ENCODE measurements around the gene PDF. TPM values are rescaled to one million over a fixed set of nuclear protein-coding genes. Genes with fewer than 3 reads are reported as not detected.

PDF gene
- total RNA-seq, 3 donors from 2014 or later (not counting 1 experiment from before 2014, with no cell fraction given): 3.0 to 5.7 (median 4.6) TPM

- ATAC-seq (no peak), DNase-seq (no peak)
- Mint-ChIP-seq H3K27ac (no peak overlapping the region), H3K4me3 (no peak overlapping the region), H3K27me3 (ENCODE audit: low read depth in 2 of 2) (no peaks in the 10 kb centered on the region), H3K4me1 (peaks cover 15 to 27% of the 10 kb centered on the region in 2 donors), H3K36me3 (peaks cover 6% of the 10 kb centered on the region), H3K9me3 (no peaks in the 10 kb centered on the region)
- H3K4me1 ChIP-seq (ENCODE audit: control insufficient read depth, insufficient read depth, low read length): peaks cover 15% of the 10 kb centered on the region
- no peak overlapping the region for H3K4me3 ChIP-seq (ENCODE audit: low read length)
- H3K27ac ChIP-seq (ENCODE audit: low read length): no peak overlapping the region
- H3K9me3 ChIP-seq (ENCODE audit: control insufficient read depth, insufficient read depth, low read length): no peaks in the 10 kb centered on the region
- intact Hi-C loops (cut with micrococcal nuclease): no loop called here
- H3K27me3 ChIP-seq (ENCODE audit: control insufficient read depth, insufficient read depth, low read length): no peaks in the 10 kb centered on the region
- no peak for TF ChIP-seq CTCF (IDR thresholded peaks at IDR 0.05)
- H3K36me3 ChIP-seq (ENCODE audit: control insufficient read depth, insufficient read depth, low read length): peaks cover 56% of the 10 kb centered on the region
- WGBS (ENCODE audit: insufficient coverage): 96% methylated on average over 30 of the region's 30 CpGs
These were observed 14.7 kb downstream of the PDF start for GRCh38 chr16:69315486-69316311.

GRCh38 chr16:69314534-69314933, 15.9 kb downstream of the PDF start:
- no peak overlapping the region for H3K4me3 Mint-ChIP-seq
- H3K36me3 Mint-ChIP-seq: peaks cover 4% of the 10 kb centered on the region
- H3K27me3 Mint-ChIP-seq (ENCODE audit: low read depth in 2 of 2): no peaks in the 10 kb centered on the region
- no peaks in the 10 kb centered on the region for H3K9me3 Mint-ChIP-seq
- Histone ChIP-seq H3K27me3 (ENCODE audit: control insufficient read depth, insufficient read depth, low read length) (no peaks in the 10 kb centered on the region), H3K4me3 (ENCODE audit: low read length) (no peak overlapping the region), H3K36me3 (ENCODE audit: control insufficient read depth, insufficient read depth, low read length) (peaks cover 45% of the 10 kb centered on the region), H3K27ac (ENCODE audit: low read length) (no peak overlapping the region), H3K4me1 (ENCODE audit: control insufficient read depth, insufficient read depth, low read length) (peaks cover 20% of the 10 kb centered on the region), H3K9me3 (ENCODE audit: control insufficient read depth, insufficient read depth, low read length) (no peaks in the 10 kb centered on the region)
- WGBS (ENCODE audit: insufficient coverage): 96% methylated on average over 11 of the region's 11 CpGs
- ATAC-seq: no peak
- no peak for DNase-seq
- TF ChIP-seq CTCF (IDR thresholded peaks at IDR 0.05): no peak
- H3K4me1 Mint-ChIP-seq: peaks cover 15 to 27% of the 10 kb centered on the region in 2 donors
- intact Hi-C loops (cut with micrococcal nuclease): no loop called here
- no peak overlapping the region for H3K27ac Mint-ChIP-seq

- WGBS (ENCODE audit: insufficient coverage): 99% methylated on average over 5 of the region's 5 CpGs
- intact Hi-C loops (cut with micrococcal nuclease): no loop called here
- no peaks in the 10 kb centered on the region for H3K9me3 Mint-ChIP-seq
These were observed 16.9 kb downstream of the PDF start for GRCh38 chr16:69313469-69313868.

More at GRCh38 chr16:69313469-69313868, 16.9 kb downstream of the PDF start:
- no peak for ATAC-seq
- Mint-ChIP-seq H3K36me3 (no peaks in the 10 kb centered on the region), H3K4me3 (peak overlapping the region; percentile 64), H3K4me1 (peaks cover 15 to 32% of the 10 kb centered on the region in 2 donors), H3K27ac (peak overlapping the region in 1 of 2 donors; percentile 75), H3K27me3 (ENCODE audit: low read depth in 2 of 2) (no peaks in the 10 kb centered on the region)
- Histone ChIP-seq H3K4me1 (ENCODE audit: control insufficient read depth, insufficient read depth, low read length) (peaks cover 20% of the 10 kb centered on the region), H3K36me3 (ENCODE audit: control insufficient read depth, insufficient read depth, low read length) (peaks cover 34% of the 10 kb centered on the region), H3K27ac (ENCODE audit: low read length) (no peak overlapping the region), H3K4me3 (ENCODE audit: low read length) (no peak overlapping the region), H3K27me3 (ENCODE audit: control insufficient read depth, insufficient read depth, low read length) (no peaks in the 10 kb centered on the region), H3K9me3 (ENCODE audit: control insufficient read depth, insufficient read depth, low read length) (no peaks in the 10 kb centered on the region)
- TF ChIP-seq CTCF (IDR thresholded peaks at IDR 0.05): no peak
- no peak for DNase-seq

All from natural killer cell (primary cell).